ENCODE results near the gene PLA2G6.

Gene PLA2G6

DNA sequence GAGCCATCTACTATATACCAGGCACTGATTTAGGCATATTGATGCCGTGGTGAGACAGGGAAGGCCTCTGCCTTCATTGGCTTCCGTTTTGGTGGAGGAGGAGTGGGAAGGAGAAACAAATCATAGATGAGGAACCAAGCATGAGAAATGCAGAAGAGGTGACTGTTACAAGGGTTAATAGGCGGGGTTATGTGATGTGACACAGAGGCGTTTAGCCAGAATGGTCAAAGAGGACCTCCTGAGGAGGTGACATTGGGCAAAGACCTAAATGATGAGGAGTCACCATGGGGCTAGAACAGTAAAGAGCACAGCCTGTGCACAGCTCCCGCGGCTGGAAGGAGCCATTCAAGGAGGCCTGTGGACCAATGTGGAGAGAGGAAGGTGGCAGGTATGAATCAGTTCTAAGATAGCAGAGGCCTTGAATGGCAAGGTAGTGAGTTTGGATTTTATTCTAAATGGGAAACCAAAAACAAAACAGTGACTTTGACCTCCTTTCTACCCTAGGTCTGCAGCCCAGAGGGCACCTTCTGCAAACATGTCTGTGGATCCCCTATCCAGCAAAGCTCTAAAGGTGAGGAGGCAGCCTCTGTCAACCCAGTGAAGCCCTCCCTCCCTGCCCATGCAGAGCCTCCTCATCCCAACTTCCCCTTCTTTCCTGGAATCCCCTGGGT lies 31.8 kb upstream of the PLA2G6 start:
- Histone ChIP-seq H3K36me3 (ENCODE audit: control insufficient read depth, insufficient read depth, low read length) (no peaks in the 10 kb centered on the region), H3K27me3 (ENCODE audit: control insufficient read depth, insufficient read depth, low read length) (peaks cover 5% of the 10 kb centered on the region), H3K4me1 (ENCODE audit: control insufficient read depth, insufficient read depth, low read length) (peaks cover 6% of the 10 kb centered on the region), H3K9me3 (ENCODE audit: control insufficient read depth, insufficient read depth, low read length) (no peaks in the 10 kb centered on the region), H3K27ac (ENCODE audit: low read length) (no peak overlapping the region), H3K4me3 (ENCODE audit: low read length) (no peak overlapping the region)
- DNase-seq (ENCODE audit: low read depth, low spot score): no peak
- no CpG with 5 or more reads among the region's 6 CpGs for WGBS (ENCODE audit: insufficient coverage, insufficient read length)

GRCh38 chr22:38212442-38212841 lies 30.8 kb upstream of the PLA2G6 start:
- H3K9me3 ChIP-seq (ENCODE audit: control insufficient read depth, insufficient read depth, low read length): no peaks in the 10 kb centered on the region
- H3K36me3 ChIP-seq (ENCODE audit: control insufficient read depth, insufficient read depth, low read length): no peaks in the 10 kb centered on the region
- peaks cover 6% of the 10 kb centered on the region for H3K4me1 ChIP-seq (ENCODE audit: control insufficient read depth, insufficient read depth, low read length)
- no peak for DNase-seq (ENCODE audit: low read depth, low spot score)
- no CpG with 5 or more reads among the region's 2 CpGs for WGBS (ENCODE audit: insufficient coverage, insufficient read length)
- no peak overlapping the region for H3K4me3 ChIP-seq (ENCODE audit: low read length)
- no peak overlapping the region for H3K27ac ChIP-seq (ENCODE audit: low read length)
- H3K27me3 ChIP-seq (ENCODE audit: control insufficient read depth, insufficient read depth, low read length): peaks cover 5% of the 10 kb centered on the region

- H3K4me1 ChIP-seq (ENCODE audit: control insufficient read depth, insufficient read depth, low read length): peaks cover 6% of the 10 kb centered on the region
- no peaks in the 10 kb centered on the region for H3K36me3 ChIP-seq (ENCODE audit: control insufficient read depth, insufficient read depth, low read length)
- no peak for DNase-seq (ENCODE audit: low read depth, low spot score)
- H3K27ac ChIP-seq (ENCODE audit: low read length): no peak overlapping the region
- WGBS (ENCODE audit: insufficient coverage, insufficient read length): no CpG with 5 or more reads among the region's 7 CpGs
- no peaks in the 10 kb centered on the region for H3K9me3 ChIP-seq (ENCODE audit: control insufficient read depth, insufficient read depth, low read length)
- peaks cover 5% of the 10 kb centered on the region for H3K27me3 ChIP-seq (ENCODE audit: control insufficient read depth, insufficient read depth, low read length)
- no peak overlapping the region for H3K4me3 ChIP-seq (ENCODE audit: low read length)
Measured at GRCh38 chr22:38211556-38211955, 29.9 kb upstream of the PLA2G6 start.

DNA sequence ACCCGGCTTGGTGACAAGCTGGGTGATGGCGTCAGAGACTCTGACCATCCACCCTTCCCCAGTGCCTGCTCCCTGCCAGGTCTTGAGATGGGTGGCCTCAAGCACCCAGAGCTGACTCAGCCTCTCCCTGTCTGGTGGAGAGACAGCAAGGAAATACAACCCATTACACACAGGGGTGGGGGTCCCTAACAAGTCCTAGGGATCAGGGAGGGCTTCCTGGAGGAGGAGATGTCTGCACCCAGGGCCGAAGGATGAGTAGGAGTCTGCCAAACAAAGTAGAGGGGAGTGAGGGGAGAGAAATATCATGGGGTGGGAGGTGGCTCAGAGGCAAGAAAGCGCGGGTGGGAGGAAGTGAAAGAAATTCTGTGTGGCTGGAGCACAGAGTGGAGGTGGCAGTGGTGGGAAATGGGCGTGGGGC lies 26.9 kb upstream of the PLA2G6 start:
- no CpG with 5 or more reads among the region's 6 CpGs for WGBS (ENCODE audit: insufficient coverage, insufficient read length)

DNA sequence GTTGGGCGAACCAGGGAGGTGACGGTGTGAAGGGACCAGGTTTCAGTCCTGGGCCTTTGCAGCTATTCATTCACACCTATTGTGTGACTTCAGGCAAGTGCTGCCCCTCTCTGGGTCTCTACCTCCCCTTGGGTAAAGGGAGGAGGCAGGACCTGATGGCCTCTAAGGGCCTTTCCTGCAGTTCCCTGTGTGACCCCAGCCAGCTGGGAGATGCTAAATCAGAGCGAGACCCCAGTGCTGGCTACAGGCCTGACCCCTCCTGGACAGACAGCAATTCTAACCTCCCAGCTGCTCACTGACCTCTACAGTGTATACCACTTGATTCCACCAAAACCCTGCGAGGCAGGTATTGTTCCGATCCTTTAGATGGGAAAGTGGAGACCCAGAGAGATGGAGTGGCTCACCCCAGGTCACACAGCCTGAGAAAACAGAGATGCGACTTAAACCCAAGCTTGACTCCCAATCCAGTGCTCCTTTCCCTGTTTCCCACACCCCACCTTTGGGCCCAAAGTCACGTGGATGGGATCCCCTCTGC lies 26.3 kb upstream of the PLA2G6 start:
- Histone ChIP-seq H3K36me3 (ENCODE audit: control insufficient read depth, insufficient read depth, low read length) (no peaks in the 10 kb centered on the region), H3K4me3 (ENCODE audit: low read length) (no peak overlapping the region), H3K4me1 (ENCODE audit: control insufficient read depth, insufficient read depth, low read length) (no peaks in the 10 kb centered on the region; the same call in 1 of the 2 replicates), H3K27ac (ENCODE audit: low read length) (no peak overlapping the region), H3K9me3 (ENCODE audit: control insufficient read depth, insufficient read depth, low read length) (no peaks in the 10 kb centered on the region), H3K27me3 (ENCODE audit: control insufficient read depth, insufficient read depth, low read length) (no peaks in the 10 kb centered on the region)
- WGBS (ENCODE audit: insufficient coverage, insufficient read length): no CpG with 5 or more reads among the region's 7 CpGs
- no peak for DNase-seq (ENCODE audit: low read depth, low spot score)

More for the DNA sequence above, 26.9 kb upstream of the PLA2G6 start:
- Histone ChIP-seq H3K36me3 (ENCODE audit: control insufficient read depth, insufficient read depth, low read length) (no peaks in the 10 kb centered on the region), H3K4me1 (ENCODE audit: control insufficient read depth, insufficient read depth, low read length) (no peaks in the 10 kb centered on the region), H3K9me3 (ENCODE audit: control insufficient read depth, insufficient read depth, low read length) (no peaks in the 10 kb centered on the region), H3K4me3 (ENCODE audit: low read length) (no peak overlapping the region), H3K27me3 (ENCODE audit: control insufficient read depth, insufficient read depth, low read length) (peaks cover 2% of the 10 kb centered on the region; the same call in 1 of the 2 replicates), H3K27ac (ENCODE audit: low read length) (no peak overlapping the region)
- no peak for DNase-seq (ENCODE audit: low read depth, low spot score)

- H3K27me3 ChIP-seq (ENCODE audit: control insufficient read depth, insufficient read depth, low read length): no peaks in the 10 kb centered on the region
- H3K36me3 ChIP-seq (ENCODE audit: control insufficient read depth, insufficient read depth, low read length): no peaks in the 10 kb centered on the region
- no peak overlapping the region for H3K27ac ChIP-seq (ENCODE audit: low read length)
- H3K9me3 ChIP-seq (ENCODE audit: control insufficient read depth, insufficient read depth, low read length): no peaks in the 10 kb centered on the region
- DNase-seq (ENCODE audit: low read depth, low spot score): no peak
- WGBS (ENCODE audit: insufficient coverage, insufficient read length): no CpG with 5 or more reads among the region's 15 CpGs
- H3K4me1 ChIP-seq (ENCODE audit: control insufficient read depth, insufficient read depth, low read length): peaks cover 3% of the 10 kb centered on the region; the same call in 1 of the 2 replicates
- H3K4me3 ChIP-seq (ENCODE audit: low read length): no peak overlapping the region
Measured at GRCh38 chr22:38205261-38206128, 23.9 kb upstream of the PLA2G6 start.

- Histone ChIP-seq H3K4me3 (ENCODE audit: low read length) (no peak overlapping the region), H3K9me3 (ENCODE audit: control insufficient read depth, insufficient read depth, low read length) (no peaks in the 10 kb centered on the region), H3K36me3 (ENCODE audit: control insufficient read depth, insufficient read depth, low read length) (no peaks in the 10 kb centered on the region), H3K27me3 (ENCODE audit: control insufficient read depth, insufficient read depth, low read length) (no peaks in the 10 kb centered on the region), H3K4me1 (ENCODE audit: control insufficient read depth, insufficient read depth, low read length) (peaks cover 3% of the 10 kb centered on the region; the same call in 1 of the 2 replicates), H3K27ac (ENCODE audit: low read length) (no peak overlapping the region)
- no peak for DNase-seq (ENCODE audit: low read depth, low spot score)
- WGBS (ENCODE audit: insufficient coverage, insufficient read length): no CpG with 5 or more reads among the region's 7 CpGs
Measured at GRCh38 chr22:38204784-38205183, 23.2 kb upstream of the PLA2G6 start.

DNA sequence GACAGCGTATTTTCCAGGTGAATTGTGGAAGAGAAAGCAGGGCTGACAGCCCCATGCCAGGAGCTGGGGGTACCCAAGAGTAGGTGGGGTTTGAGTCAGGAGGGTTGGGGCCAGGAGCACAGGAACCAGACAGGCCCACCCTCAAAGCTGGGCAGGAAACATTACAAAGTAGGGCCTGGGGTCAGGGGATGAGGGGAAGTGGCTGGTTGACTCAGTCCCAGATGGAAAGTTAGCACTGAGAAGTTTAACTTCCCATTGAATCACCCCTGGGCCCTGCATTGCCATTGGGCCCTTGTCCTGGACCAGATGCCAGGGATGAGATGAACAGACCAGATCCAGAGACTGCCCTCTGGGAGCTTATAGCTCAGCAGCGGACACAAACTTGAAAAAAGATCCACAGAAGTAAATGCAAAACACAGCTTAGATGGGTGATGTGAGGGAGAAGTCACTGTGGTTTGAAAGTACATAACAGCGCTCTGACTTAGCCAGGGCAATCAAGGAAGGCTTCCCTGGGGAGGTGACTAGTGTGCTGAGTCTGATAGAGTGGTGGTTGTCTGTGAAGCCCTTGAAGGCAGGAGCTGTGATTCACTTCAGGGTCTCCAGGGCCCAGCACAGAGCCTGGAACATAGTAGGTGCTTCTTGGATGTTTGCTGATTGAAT lies 22.4 kb upstream of the PLA2G6 start:
- WGBS (ENCODE audit: insufficient coverage, insufficient read length): no CpG with 5 or more reads among the region's 3 CpGs
- H3K4me3 ChIP-seq (ENCODE audit: low read length): no peak overlapping the region

DNA sequence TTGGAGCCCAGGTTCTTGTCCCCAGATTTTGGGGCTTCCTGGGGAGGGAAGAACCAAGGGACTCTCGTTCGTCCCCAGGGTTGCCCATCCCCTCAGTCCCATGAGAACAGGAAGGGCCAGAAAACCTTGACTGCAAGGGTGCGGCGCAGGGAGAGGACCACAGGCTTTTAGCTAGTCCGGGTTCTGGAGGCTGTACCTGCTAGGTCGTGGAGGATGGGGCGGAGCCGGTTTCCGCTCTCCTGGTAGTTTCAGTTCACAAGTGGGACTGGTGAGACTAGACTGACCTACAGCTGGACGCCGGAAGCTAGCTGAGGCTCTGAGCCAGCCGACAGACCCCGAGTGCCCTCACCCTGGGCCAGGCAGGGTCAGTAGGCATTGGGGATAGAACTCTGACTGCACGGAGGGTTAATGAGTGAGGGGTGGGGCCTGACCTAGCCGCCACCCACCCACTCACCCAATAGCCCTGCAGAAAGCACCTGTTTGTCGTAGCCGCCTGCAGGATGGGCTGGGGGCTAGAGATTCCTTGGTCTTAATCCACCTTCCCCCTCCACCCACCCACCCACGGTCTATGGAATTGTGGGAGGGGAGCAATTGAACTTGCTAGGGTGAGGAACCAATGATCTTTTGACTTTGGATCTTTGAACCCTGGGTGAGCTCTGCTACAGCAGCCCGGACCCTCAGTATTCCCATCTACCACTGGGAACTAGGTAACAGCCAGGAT lies 21.6 kb upstream of the PLA2G6 start:
- Histone ChIP-seq H3K27me3 (ENCODE audit: control insufficient read depth, insufficient read depth, low read length) (no peaks in the 10 kb centered on the region), H3K4me3 (ENCODE audit: low read length) (peak overlapping the region; percentile 76; the same call in 1 of the 2 replicates), H3K4me1 (ENCODE audit: control insufficient read depth, insufficient read depth, low read length) (peaks cover 3% of the 10 kb centered on the region; the same call in 1 of the 2 replicates), H3K27ac (ENCODE audit: low read length) (no peak overlapping the region), H3K36me3 (ENCODE audit: control insufficient read depth, insufficient read depth, low read length) (no peaks in the 10 kb centered on the region), H3K9me3 (ENCODE audit: control insufficient read depth, insufficient read depth, low read length) (no peaks in the 10 kb centered on the region)
- DNase-seq (ENCODE audit: low read depth, low spot score): no peak
- WGBS (ENCODE audit: insufficient coverage, insufficient read length): no CpG with 5 or more reads among the region's 19 CpGs

More for the DNA sequence above, 22.4 kb upstream of the PLA2G6 start:
- H3K36me3 ChIP-seq (ENCODE audit: control insufficient read depth, insufficient read depth, low read length): no peaks in the 10 kb centered on the region
- H3K9me3 ChIP-seq (ENCODE audit: control insufficient read depth, insufficient read depth, low read length): no peaks in the 10 kb centered on the region
- peaks cover 3% of the 10 kb centered on the region; the same call in 1 of the 2 replicates for H3K4me1 ChIP-seq (ENCODE audit: control insufficient read depth, insufficient read depth, low read length)
- no peak overlapping the region for H3K27ac ChIP-seq (ENCODE audit: low read length)
- no peaks in the 10 kb centered on the region for H3K27me3 ChIP-seq (ENCODE audit: control insufficient read depth, insufficient read depth, low read length)
- no peak for DNase-seq (ENCODE audit: low read depth, low spot score)

All from iPS DF 6.9 (cell line).